TTC549 (cell line): ENCODE measurements around the gene FOXS1.
"Not testable (repeated sequence)": the region's sequence is repeated elsewhere in the genome, so short reads cannot be mapped to it uniquely, and the experiment has no call there.

ENCODE experiments used
- FAIRE-seq: peaks from 2 replicates; lab custom pipeline; 2012; peaks lifted over from hg19 to GRCh38; lab: Jason Lieb, UNC

FOXS1 gene

DNA sequence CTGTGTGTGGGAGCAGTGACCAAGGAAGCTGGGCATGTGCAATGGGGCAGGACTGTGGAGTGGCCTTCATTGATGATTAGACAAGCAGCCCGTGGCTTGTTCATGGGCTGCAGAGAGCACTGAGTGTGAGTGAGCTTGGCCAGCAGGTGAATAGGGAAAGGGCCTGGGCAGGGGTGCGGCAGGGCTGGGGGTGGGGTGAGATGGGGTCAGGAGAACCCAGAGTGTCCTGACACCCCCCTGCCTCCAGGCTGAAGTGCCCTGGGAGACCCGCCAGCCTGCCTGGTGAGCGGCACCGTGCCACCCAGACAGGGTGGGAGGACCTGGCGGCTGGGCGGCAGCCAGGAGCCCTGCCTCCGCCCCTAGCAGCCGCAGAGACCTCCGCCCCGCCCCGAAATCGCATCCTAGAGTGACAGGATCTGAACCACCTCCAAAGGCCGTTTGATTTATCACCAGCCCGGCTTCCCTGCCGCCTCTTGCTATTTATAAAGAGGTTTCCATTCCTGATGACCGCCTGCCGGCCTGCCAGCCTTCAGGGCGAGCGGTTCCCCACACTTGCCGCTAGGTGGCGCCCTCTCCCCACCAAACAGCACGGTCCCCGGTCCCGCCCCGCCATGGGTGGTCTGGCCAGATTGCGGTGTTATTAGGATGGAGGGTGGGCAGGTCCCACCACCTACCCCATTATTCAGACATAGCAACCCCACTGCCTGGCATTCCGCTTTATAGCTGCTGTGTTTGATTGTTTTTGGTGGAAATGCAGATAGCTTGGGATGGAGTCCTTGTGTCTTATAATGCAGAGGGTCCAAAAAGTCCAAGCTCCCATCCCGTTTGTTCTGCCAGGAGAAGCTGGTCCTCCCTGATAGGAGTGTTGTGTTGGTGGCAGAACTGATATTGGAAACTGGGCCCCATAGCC is 22.7 kb downstream of the FOXS1 start:
- FAIRE-seq, result no peak

DNA sequence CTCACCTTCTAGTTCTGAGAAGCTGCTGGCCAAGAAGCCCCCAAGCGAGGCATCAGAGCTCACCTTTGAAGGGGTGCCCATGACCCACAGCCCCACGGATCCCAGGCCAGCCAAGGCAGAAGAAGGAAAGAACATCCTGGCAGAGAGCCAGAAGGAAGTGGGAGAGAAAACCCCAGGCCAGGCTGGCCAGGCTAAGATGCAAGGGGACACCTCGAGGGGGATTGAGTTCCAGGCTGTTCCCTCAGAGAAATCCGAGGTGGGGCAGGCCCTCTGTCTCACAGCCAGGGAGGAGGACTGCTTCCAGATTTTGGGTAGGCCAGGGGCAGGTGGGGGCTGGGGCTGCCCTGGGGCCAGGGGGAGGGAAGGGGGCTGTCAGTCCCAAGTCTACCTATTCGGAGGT is 24.0 kb downstream of the FOXS1 start:
- FAIRE-seq, result no peak

DNA sequence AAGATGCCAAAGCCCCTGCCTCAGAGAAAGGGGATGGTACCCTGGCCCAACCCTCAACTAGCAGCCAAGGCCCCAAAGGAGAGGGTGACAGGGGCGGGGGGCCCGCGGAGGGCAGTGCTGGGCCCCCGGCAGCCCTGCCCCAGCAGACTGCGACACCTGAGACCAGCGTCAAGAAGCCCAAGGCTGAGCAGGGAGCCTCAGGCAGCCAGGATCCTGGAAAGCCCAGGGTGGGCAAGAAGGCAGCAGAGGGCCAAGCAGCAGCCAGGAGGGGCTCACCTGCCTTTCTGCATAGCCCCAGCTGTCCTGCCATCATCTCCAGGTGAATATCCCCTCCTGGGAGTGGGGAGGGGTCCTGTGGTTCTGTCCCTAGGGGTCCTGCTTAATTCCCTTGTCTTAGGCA is 25.2 kb downstream of the FOXS1 start:
- no peak for FAIRE-seq

DNA sequence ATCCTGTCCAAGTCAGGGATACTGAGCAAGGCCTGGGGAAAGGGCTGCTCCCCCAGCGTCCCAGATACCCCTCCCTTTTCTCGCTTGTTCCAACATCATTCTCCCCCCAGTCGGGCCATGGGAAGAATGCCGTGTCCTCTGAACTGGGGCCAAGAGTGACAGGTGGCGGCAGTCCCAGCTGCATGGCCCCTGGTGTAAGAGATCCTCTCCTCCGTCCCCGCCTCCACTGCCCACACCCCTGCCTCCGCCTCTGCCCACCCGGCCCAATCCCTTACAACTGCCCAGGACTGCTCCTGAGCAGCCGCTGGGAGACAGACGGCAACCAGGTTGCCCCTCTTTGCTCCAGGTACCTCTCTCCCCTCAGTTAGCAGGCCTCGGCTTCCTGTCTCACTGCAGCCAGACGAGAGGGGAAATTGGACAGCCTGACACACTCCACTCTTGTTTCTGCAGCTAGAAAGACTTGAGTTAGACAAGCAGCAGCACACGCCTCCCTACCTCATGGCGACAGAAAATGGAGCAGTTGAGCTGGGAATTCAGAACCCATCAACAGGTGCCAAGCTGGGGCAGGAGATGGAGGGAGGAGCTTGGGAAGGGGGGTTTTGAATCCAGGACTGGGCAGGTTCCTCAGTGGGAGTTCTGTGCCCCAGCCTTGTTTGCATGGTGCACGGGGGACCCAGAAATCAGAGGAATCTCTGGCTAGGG is 26.2 kb downstream of the FOXS1 start, which contains the start of gene MYLK2:
Gene MYLK2, plus strand, starts transcription at position 274 of the 702 bp plus-strand sequence. Its CDS starts 225 bp downstream, at position 499.
- FAIRE-seq, result no peak

DNA sequence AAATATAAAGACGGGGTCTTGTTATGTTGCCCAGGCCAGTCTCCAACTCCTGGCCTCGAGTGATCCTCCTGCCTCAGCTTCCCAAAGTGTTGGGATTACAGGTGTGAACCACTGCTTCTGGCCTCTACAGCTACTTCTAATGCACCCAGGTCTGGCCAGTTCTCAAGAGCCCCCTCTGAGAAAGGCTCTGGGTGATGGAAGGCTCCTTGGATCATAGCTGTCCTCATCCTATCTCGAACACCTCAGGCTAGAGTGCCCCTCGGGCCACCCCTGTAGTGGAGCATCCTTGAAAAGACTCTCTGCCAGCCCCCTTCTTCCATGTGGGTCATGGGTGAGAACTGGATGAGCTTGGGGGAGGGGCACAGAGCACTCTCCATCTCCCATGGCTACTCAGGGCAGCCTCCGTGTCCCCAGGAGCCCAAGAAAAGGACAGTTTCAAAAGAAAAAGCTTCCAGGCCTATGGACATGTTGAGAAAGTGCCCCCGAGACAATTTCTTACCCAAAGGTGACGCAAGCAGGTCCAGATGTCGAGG is 27.0 kb downstream of the FOXS1 start:
- FAIRE-seq, result no peak

DNA sequence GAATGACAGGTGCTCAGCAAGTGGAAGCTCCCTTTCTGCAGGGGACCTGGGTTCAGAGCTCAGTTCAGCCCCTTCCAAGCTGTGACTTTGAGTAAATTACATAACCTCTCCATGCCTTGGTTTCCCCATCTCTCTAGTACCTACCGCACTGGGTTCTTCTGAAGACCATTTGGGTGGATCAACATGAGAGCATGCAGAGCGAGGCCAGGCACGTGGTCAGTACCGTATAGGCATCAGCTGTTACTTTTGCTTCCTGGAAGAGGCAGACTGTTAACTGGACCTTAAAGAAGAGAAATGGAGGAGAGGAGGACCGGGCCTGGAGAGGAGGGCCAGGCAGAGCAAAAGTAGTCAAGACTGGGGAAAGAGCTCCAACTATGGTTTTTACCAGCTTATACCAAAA is 27.9 kb downstream of the FOXS1 start:
- FAIRE-seq, result no peak

DNA sequence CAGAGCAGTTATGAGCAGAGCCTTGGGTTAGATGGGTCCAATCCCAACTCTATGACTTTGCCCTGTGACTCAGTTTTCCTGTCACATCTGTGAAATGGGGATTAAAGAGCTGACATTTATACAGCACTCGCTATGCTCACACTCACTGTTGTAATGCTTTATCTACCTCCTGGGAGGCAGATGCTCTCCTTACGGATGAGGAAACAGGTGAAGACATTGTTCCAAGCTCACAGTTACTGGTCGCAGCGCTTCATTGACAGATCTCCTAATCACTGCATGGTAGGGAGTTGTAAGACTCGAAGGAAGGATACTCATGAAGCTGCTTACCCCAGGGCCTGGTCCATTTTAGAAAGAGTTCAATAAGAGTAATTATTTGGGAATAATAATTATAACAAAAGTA is 29.2 kb downstream of the FOXS1 start:
- FAIRE-seq, result no peak

DNA sequence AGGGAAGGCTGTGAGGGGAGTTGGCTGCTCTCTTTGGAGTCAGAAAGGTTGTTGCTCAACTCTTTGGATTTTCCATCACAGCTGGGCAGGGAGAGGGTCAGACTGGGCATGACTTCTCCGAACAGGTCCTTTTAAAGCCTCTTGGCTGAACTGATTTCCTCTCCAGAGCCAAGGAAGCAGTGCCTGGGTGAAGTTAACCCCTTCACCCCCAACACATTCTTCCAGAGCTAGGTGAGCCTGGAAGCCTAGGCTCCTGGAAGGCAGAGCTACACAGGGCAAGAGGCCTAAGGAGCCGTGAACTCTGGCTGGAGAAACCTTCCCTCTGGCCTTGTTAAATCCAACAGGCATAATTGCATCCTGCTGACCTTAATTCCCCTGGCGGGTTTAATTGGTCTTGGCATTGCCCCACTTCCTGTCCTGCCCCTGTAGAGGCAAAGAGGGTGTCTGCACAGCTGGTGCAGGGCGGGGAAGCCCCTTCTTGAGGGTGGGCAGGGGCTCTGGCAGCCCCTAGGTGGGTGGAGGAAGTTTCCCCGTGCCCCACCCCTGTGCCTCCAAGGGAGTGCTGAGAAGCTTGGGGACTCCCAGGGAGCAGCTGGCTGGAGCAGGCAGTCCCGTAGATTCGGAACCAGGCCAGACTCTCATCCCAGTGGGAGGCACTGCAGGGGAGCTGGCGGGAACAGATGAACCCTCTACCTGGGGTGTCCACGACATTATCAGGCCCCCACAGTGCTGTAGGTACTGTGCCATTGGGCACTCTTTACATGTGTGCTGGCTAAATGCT is 29.8 kb downstream of the FOXS1 start:
- FAIRE-seq, result no peak

DNA sequence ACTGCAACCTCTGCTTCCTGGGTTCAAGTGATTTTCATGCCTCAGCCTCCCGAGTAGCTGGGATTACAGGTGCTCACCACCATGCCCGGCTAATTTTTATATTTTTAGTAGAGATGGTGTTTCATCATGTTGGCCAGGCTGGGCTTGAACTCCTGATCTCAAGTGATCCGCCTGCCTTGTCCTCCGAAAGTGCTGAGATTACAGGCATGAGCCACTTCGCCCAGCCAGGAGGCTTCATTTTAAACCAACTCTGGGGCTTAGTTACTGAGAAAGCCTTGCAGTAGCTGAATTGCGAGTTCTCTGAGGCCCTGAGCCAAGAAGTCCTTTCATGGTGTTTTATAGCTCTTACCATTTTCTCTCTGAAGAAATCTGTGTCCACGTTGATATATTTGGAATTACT is 31.3 kb downstream of the FOXS1 start:
- not testable (repeated sequence) for FAIRE-seq

DNA sequence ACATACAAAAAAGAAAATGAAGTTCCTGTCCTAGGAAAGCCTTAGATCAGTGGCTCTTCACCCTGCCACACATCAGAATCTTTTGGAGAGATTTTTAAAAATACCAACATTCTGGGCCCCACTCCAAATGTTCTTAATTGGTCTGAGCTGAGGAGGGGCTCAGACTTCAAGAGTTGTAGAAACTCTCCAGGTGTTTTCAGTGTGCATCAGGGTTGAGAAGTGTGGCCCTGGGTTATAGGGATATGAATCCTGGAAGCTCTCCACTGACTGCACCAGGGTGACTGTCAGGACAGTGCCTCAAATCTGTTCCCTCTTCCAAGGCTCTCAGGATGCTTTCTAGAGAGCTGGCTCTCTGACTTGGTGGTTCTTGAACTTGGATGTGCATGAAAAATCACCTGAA is 31.8 kb downstream of the FOXS1 start:
- FAIRE-seq, result no peak

DNA sequence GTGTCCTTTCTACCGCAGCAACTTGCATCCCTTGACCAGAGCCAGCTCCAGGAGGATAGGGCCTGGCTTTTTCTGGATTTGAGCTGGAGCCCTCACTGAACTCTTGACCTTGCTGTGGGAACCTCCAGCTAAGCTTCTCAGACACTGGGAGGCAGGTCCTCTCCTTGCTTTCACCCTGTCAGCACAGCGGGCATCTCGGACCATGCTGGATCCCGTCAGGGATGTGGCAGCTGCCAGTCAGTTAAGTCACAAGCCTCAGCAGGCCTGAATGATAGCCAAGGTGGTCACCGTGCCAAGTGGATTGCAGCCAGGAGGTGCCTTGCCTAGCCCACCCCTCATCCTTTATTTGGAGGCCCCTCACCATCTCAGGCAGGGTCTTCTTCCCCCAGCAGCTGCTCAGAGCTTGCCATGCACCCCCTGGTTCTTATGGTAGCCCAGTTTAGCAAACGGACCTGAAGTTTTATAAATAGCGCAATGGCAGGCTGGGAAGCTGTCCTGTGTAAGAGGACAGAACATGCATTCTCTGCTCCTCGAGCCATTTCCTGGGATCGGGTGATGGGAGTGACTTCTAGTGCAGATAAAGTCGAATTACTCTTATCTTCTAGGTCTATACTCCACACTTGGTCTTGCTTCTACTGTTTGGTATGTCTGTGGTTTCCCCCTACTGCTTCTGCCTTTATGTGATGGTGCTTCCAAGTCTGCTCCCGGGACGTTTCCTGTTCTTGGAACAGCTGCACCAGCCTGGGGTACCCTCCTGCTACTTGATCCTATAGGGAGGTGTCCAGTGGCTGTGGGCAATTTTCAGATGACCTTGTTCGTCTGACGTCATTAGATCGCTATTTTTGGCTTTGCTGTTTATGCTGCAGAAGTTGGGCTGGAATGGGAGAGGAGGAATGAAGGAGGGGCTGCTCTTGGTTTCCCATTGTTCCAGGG is 33.3 kb downstream of the FOXS1 start:
- no peak for FAIRE-seq

DNA sequence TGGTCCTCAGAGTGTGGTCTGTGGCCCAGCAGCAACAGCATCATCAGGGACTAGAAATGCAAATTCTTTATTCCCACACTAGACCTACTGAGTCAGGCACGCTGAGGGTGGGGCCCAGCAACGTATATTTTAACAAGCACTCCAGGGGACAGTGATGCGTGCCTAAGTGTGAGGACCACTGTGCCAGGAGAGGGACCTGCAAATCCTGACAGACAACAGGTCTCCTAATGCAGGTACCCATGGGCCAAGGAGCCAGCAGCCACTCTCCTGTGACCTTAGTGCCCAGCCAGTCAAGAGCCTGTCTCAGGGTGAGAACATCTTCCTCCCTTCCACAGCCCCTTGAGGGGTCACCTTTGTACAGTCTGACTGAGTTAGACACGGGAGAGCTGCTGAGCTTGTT is 34.2 kb downstream of the FOXS1 start:
- FAIRE-seq, result no peak

DNA sequence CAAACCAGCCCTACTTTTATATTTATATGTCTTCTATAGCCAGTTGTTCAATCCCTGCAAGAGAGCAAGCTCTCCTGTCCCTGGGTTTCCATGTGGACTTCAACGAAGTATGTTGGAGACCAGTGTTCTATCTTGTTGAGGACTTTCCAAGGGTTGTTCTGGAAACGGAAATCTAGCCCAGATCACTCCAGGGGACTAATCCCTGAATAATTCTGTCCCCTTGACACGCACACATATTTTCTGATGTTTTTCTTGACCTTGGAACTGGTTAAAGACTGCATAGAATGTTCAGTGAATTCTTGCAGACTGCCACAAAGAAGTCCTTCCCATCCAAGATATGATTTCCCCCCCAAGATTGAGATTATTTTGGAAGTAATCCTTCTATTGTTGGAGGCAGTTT is 35.7 kb downstream of the FOXS1 start:
- FAIRE-seq, result no peak

DNA sequence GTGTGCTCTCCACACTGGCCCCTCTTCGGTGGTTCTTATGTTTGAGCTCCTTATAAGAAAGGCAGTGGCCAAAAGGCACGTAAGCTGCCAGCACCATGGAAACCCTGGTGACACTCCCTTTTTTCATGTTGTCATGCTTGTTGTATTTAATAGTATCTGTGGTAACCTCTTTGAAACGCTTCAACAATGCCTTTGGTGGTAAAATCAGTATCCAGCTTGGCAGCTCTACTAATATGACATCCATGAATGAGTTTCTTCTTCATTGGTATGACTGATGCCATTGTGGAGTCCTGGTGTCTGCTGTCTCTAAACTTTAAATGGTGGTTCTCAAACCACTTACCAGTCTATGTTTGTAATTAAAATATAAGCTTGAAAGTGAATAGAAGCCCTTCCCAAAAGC is 36.9 kb downstream of the FOXS1 start:
- no peak for FAIRE-seq

DNA sequence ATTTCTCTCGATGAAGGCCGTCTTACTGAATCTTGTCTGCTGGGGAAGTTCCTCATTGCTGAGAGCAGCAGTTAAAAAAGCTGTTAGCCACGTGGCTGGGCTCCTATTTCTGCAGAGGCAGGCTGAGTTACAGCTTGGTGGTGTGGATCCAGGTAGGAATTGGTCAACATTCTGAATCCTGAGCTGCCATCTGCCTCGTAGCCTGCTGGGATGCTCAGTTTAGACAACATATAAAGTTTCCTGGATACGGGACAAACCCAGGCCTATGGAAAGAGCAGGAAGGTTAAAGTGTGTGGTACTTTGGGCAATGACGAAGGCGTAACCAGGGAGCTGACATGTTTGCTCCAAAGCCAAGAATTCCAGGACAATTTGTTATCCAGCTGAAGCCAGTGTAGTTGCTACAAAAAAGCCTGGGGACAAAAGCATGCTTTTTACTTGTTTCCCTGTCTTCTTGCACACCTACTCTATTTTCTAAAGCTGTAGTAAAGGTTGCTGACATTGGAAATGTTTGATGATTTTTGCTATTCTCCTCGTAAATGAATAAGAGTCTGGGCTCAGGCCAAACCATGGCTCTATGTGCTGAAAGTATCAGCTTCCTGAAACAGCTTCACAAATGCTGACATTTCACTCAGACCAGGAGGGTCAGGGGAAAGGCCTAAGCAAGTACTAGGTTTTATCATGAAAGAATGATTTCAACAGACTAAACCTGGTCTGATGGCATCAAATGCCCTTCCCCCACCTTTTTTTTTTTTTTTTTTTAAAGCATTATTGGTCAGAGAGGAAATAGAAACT is 38.6 kb downstream of the FOXS1 start:
- no peak for FAIRE-seq

DNA sequence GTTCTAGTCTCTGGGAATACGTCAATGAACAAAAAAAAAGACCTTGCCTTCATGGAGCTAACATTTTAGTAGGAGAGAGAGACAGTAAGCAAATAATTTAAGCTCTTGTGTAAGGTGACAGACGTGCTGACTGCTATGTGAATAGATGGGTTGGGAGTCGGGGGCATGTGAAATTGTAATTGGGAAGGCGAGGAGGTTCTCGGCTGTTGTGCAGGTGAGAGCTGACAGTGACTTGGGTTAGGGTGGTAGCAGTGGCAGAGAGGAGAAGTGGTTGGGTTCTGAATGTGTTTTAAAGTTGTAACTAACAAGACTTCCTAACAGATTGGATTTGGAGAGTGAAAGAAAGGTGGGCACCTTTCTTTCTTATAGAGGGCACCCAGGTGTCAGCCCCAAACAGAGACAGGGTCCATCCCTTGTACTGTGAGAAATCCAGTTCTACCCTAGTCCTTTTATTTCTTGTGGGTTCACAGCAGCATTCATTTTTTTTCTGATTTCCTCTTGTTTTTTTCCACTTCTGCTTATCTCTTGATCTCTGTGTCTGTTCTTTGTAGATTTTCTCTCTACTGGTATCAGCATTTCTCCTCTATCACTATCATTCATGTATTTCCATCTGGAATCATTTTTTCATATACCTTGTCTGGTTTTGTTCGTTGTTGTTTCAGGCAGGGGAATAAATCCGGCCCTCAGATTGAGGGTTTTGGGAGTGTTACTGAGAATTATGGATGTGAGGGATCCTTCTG is 41.7 kb downstream of the FOXS1 start:
- no peak for FAIRE-seq

DNA sequence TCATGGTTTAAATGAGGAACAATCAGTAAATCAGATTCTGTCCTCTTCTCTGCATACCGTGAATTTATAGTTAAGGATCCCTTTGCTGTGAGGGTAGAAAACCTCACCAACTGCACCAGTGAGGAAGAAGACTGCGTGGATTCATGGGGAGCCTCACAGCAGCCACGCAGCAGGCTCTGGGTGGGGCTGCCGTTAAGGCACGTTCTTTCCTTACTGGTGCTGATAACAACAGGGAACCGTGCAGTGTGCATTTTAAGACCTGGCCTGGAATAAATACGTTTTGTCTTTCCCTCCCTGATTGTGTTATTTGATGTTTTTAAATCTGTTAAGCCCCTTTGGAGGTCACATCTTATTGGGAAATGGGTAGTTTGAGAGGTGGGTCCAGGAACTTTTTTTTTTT is 43.9 kb downstream of the FOXS1 start:
- FAIRE-seq, result no peak

DNA sequence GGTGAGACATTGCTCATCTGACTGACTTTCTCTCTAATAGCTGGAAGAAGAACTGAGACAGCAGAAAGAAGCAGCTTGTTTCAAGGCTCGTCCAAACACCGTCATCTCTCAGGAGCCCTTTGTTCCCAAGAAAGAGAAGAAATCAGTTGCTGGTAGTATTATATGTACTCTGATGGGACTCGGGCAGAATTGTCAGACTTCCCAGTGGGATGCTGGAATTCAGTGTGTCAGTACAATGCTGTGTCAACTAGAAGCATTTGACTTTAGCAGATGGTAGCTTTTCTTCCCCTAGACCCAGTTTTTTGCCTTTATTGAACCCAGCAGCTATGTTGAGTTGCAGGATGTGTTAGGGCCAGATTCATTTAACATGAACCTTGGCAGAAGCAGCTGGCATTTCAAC is 48.0 kb downstream of the FOXS1 start:
- no peak for FAIRE-seq
